KG1 (cell line): ENCODE results near the gene PAGE5.

Experiments used
- DNase-seq: peaks from one replicate; lab custom pipeline; 2025; lab: John Stamatoyannopoulos, UW

Gene PAGE5, protein sequence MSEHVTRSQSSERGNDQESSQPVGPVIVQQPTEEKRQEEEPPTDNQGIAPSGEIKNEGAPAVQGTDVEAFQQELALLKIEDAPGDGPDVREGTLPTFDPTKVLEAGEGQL

DNA sequence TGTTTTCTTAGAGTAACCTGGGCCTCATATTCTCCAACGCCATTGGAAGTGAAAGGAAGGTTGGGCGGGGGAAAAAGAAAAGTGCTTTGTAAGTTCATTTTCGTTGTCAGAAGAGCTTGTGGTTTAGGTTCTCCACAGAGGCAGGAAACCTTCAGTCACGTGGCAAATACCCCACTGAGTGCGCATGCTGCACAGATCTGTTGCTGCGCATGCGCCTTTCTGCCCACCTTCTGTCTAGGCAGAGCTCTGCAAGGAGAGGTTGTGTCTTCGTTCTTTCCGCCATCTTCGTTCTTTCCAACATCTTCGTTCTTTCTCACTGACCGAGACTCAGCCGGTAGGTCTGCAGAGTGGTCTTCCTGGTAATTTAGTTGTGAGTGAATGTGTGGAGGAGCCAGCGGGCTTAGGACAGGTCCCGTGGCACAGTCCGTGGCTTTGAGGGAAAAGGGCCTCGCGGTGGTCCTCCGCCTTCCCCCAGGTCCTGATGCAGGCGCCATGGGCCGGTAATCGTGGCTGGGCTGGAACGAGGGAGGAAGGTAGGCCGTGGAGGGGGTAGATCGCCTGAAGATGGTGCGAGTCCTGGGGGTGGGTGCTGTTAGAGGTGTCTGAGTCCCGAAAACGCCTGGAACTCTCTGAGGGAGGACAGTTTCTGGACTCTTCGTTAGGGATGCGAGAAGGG lies at the start of gene PAGE5:
PAGE5 (plus strand) TSS at position 228 of the 676 bp plus-strand sequence. CDS start 1,037 bp downstream, outside the sequence.
- no peak for DNase-seq

DNA sequence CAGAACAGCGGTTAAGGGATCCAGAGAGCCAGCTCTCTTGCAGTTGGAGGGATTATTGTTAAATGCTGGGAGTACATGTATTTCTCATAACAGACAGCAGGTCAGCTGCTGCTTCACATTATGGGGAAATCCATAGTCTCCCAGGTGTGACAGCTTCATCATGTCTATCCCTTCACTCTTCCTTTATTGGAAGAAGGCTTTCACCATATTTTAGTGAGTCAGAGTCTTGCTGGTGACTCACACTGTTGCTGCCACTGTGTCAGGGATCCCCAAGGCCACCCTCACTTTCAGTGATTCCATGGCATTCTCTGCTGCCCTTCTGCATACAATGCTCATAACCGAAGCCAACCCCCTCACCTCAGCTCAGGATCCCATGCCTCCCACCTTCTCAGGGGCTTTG lies 32.9 kb upstream of the PAGE5 start:
- no peak for DNase-seq

DNA sequence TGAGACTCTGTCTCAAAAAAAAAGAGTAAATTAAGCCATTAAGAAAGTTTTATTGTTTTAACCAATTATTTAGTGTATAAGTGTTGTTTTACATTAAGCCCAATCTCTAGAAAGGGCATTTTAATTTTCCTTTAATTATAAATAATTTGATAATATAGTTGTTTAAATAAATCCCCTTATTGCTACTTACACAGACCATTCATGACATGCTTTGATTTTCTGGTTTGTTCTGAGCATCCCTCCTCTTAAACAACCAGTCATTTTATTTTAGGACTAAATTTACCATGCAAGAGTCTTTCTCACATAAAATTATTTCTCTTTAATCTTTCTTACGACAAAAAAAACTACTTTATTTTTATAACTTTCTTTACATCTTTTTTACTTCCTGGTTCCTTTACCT lies 23.5 kb upstream of the PAGE5 start:
- no peak for DNase-seq

DNA sequence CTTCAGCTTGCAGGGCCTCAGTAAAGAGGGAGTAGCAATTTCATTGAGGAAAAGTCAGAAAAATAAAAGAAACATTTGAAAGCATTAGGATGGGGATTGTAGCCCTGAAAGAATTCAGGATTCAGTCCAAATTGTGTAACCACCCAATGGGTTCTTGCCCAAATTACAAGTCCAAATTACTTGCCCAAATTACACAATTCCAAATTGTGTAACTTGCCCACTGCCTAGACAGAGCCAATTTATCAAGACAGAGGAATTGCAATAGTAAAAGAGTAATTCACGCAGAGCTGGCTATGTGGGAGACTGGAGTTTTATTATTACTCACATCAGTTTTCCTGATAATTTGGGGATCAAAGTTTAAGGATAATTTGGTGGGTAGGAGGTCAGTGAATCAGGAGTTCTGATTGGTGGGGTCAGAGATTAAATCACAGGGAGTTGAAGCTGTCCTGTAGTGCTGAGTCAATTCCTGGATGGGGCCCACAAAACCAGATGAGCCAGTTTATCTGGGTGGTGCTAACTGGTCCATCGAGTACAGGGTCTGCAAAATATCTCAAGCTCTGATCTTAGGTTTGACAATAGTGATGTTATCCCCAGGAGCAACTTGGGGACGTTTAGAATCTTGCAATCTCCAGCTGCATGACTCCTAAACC lies 18.1 kb upstream of the PAGE5 start:
- DNase-seq = no peak

DNA sequence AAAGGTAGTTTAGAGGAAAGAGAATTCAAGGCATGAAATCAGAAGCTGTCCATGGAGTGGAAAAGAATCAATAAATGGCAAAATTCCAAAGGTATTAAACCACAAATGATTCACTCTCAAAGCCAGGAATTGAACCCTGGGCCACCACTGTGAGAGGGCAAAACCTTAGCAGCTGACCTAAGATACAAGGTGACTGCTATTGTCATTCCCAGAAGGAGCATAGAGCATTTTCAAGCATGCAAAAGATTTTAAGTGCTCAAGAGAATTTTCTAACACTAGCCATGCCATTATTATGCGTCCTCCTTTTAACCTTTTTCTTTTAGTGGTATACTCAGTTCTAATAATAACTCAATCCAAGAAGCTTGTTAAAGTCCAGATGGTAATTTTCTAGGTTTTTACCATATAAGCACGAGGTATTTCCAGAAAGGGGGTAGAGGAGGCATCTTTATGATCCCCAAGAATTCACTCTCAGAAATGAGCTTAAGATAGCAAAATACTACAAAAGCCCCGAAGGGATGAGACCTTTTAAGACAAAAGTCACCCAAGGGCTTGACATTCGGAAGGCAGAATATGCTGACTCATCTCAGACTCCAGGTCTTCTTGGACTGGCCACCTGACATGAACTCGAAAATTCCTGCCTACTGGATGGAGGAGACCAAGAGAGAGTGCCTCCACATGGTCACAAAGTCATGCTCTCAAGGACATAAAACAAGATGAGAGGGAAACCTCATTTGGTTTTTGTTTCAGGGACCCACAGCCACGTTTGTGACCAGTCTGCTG lies 13.8 kb upstream of the PAGE5 start:
- no peak for DNase-seq

DNA sequence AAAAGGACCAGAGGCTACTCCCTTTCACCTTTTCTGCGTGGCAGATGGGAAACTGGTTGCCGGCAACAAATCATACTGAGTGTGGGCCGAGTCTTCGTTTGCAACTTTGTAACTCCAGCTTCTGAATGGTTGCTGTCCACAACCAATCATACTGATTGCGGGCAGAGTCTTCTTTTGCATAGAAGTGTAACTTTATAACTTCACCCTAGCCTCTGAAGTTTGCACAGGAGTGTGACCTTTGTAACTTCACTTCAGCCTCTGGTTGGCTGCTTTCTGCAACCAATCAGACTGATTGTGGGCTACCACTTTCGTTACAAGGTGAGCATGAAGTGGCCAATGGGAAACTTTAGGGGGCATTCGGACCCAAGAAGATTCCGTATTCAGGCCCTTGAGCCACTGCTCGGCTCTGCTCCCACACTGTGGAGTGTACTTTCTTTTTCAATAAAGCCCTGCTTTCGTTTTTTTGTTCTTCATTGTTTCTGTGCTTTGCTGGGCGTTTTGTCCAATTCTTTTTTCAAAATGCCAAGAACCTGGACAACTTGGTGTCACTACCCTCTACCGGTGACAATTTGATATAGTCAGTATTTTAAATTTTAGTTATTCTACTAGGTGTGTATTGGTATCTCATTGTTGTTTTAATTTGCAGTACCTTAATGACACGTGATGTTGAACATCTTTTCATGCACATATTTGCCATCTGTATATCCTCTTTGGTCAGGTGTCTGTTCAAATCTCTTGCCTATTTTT lies 9.0 kb upstream of the PAGE5 start:
- DNase-seq = no peak

DNA sequence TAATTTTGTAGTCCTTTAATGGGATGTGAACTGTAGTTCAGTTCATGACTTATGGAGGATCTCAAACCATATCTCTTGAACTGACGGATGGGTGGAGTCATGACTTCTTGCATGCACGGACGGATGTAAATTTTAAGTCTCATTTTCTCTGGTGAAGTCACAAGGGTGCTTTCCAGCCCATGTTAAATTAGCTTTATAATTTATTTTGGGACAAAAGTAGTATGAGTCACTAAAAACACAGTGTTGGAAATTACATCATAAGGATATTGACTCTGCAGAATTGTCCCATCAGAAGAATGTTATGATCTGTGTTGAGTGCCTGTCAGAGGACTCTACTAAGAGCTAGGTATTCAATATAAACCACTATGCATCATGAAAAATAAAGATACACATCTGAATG lies 6.8 kb upstream of the PAGE5 start:
- DNase-seq = no peak

DNA sequence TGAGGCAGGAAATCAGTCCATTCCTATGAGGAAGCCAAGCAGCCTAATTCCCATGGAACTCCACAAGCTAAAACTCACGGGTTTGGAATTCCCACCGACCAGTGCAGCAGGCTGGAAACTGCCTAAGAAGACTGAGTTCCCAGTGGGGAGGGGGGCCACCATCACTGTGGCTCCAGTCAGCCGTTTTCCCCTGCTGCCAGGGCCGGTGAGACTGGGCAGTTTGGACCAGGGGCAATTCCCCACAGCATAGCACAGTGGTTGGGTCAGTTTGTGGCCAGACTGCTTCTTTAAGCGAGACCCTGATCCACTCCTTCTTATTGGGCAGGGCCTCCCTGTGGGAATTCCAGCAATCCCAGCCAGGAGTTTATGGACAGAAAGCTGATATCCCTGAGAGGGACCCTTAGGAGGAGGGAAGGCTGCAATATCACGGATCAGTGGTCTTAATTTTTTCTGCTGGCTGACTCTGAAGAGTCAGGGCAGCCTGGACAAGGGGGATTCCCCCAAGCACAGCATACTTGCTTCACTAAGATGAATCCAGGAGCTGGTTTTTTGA lies 20.7 kb downstream of the PAGE5 start:
- DNase-seq = no peak

DNA sequence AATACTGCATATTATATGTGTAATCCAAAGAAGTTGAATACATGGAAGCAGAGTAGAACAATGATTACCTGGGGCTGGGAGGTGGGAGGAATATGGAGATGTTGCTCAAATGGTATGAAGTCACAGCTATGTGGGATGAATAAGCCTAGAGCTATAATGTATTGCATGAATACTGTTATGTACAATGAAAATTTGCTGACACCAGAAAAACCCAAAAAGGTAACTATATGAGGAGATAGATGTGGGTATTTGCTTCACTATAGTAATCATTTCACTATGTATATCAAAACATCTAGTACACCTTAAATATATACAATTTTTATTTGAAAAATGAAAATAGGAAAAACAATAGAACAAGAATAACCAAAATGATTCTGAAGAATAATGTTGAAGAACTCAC lies 33.4 kb downstream of the PAGE5 start:
- no peak for DNase-seq

DNA sequence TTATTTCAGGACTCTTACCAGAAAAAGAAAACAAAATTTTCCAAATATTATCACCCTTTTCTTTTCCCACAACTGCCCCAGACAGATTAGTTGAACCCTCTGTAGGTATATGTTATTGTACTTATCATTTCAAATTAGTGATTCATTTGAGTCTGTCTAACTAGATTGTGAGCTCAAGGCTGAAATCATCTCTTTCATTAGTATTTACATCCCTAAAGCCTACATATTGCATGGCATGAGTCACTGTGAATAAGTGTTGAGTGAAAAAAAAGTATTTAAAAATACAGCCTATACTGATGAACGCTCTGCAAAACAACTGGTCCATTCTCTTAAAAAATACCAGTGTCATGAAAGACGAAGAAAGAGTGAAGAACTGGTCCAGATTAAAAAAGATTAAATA lies 40.7 kb downstream of the PAGE5 start:
- no peak for DNase-seq

DNA sequence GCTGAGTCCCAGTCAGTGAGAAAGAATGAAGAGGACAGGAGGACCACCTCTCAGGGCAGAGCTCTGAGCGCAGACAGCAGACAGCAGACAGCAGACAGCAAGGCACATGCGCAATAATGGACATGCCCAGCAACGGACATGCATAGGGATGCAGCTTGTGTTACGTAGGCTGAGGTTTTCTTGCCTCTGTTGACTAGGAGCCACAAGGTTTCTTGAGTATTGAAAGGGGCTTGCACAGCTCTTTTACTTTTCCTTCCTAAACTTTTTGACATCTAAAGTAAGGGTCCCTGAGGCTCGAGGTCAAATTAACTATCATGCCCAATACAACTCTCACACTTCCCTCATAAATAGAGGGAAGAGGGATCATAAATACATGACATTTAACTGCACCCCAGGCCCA lies 44.7 kb downstream of the PAGE5 start, which contains the start of gene PAGE3:
PAGE3 (minus strand) TSS at position 101 of the 400 bp plus-strand sequence. CDS start 1,013 bp downstream, outside the sequence.
- no peak for DNase-seq
